DOHH2 (cell line): ENCODE measurements around the gene PACS2.

ENCODE experiments used
- H3F3A ChIP-seq: fragments of 200-600 bp; sonication (generic), shearing (Covaris generic); 2 replicates; pipeline ENCODE4 v1.6.0; 2016; ENCODE audit warnings: antibody characterized with exemption, mild to moderate bottlenecking; ENCODE audit not compliant: control insufficient read depth, insufficient read depth
- H3K27ac ChIP-seq: fragments of 200-600 bp; sonication (generic); 2 replicates; pipeline ENCODE4 v1.5.1; 2014; ENCODE audit warnings: low read depth, mild to moderate bottlenecking, low read length, moderate library complexity
- H3K27me3 ChIP-seq: fragments of 200-600 bp; sonication (generic); 2 replicates; pipeline ENCODE4 v1.6.1; 2014; ENCODE audit warnings: mild to moderate bottlenecking, low read length, mixed read lengths; ENCODE audit not compliant: control insufficient read depth
- H3K36me3 ChIP-seq: fragments of 200-600 bp; sonication (generic); 2 replicates; pipeline ENCODE4 v1.6.1; 2014; ENCODE audit warnings: mild to moderate bottlenecking, low read length, moderate library complexity, mixed read lengths; ENCODE audit not compliant: control insufficient read depth
- H3K4me1 ChIP-seq: fragments of 200-600 bp; sonication (generic); 2 replicates; pipeline ENCODE4 v1.6.1; 2014; ENCODE audit warnings: mild to moderate bottlenecking, low read length, mixed read lengths; ENCODE audit not compliant: control insufficient read depth
- H3K4me2 ChIP-seq: fragments of 200-600 bp; sonication (generic); 2 replicates; pipeline ENCODE4 v1.6.0; 2014; ENCODE audit warnings: mild to moderate bottlenecking, low read length, moderate library complexity
- H3K4me3 ChIP-seq: fragments of 200-600 bp; sonication (generic); 2 replicates; pipeline ENCODE4 v1.5.1; 2014; ENCODE audit warnings: mild to moderate bottlenecking, low read length, mixed read lengths
- H3K79me2 ChIP-seq: fragments of 200-600 bp; sonication (generic); 2 replicates; pipeline ENCODE4 v1.6.1; 2014; ENCODE audit warnings: mild to moderate bottlenecking, low read length, mixed read lengths; ENCODE audit not compliant: control insufficient read depth
- H3K9me2 ChIP-seq: fragments of 200-600 bp; sonication (generic); replicated peaks from 2 replicates; pipeline ENCODE4 v1.6.1; 2014; ENCODE audit warnings: mild to moderate bottlenecking, low read length, mixed read lengths; ENCODE audit not compliant: control insufficient read depth
- H3K9me3 ChIP-seq: fragments of 200-600 bp; sonication (generic); 2 replicates; pipeline ENCODE4 v1.6.1; 2014; ENCODE audit warnings: antibody characterized with exemption, low read length, mixed read lengths; ENCODE audit not compliant: control insufficient read depth, insufficient read depth
- H4K20me1 ChIP-seq: fragments of 200-600 bp; sonication (generic); 2 replicates; pipeline ENCODE4 v1.6.0; 2014; ENCODE audit warnings: low read depth, mild to moderate bottlenecking, antibody characterized with exemption, low read length, moderate library complexity; ENCODE audit not compliant: control insufficient read depth, insufficient read depth
- EZH2phosphoT487 ChIP-seq: fragments of 200-600 bp; sonication (generic); IDR thresholded peaks from 2 replicates; pipeline ENCODE4 v1.6.1; 2017; ENCODE audit warnings: borderline replicate concordance, mild to moderate bottlenecking, antibody characterized with exemption, low read length, moderate library complexity, mixed read lengths
- TF ChIP-seq, protein P1 (sequence below): fragments of 200-600 bp; sonication (generic); IDR thresholded peaks from one replicate; pipeline ENCODE4 v1.5.1; 2014; ENCODE audit warnings: antibody characterized with exemption, mild to moderate bottlenecking, low read depth, low read length; ENCODE audit not compliant: poor library complexity, severe bottlenecking

The PACS2 gene

DNA sequence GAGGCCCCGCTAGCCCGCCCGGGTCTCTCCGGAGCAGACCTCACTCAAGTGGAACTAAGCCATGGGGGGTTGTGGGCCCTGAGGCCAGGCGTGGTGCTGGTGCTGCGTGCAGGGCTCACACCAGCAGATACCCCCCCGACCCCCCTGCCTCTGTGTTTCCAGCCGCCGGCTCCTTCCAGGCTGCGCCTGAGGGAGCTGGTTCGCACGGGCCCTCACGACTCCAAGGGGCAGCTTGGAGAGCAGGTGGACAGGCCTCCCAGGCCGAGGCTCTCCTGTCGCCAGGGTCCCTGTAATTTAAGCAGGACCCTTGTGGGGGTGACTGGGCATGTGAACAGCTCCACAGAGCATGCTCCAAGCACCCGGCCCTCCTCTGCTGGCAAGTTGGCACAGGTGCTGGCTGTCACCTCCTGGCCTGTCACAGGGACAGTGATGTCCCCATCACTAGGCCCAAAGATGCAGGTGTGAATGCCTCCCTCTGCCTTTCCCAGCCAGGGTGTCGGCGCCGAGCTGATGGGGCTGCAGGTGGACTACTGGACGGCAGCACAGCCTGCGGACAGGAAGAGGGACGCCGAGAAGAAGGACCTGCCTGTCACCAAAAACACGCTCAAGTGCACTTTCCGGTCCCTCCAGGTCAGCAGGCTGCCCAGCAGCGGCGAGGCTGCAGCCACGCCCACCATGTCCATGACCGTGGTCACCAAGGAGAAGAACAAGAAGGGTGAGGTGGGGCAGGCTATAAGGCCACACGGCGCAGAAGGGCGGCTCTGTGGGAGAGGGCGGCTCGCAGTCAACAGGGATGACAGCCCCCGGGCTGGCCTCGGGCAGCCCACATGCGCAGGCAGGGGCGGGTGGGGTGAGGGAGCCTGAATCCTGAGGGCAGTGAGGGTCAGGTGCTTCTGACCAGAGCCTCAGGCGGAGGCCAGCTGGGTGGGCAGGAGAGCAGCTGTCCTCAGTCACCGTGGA, 77.9 kb downstream of the PACS2 start:
- H3K4me3 ChIP-seq, result no peak overlapping the region
- H3K27me3 ChIP-seq, result no peaks in the 10 kb centered on the region
- H3F3A ChIP-seq, result no peaks in the 10 kb centered on the region
- H3K4me2 ChIP-seq, result no peak overlapping the region
- no peaks in the 10 kb centered on the region for H3K9me2 ChIP-seq
- H3K9me3 ChIP-seq, result no peaks in the 10 kb centered on the region
- H3K27ac ChIP-seq, result no peak overlapping the region
- no peaks in the 10 kb centered on the region for H3K79me2 ChIP-seq
- no peaks in the 10 kb centered on the region for H3K36me3 ChIP-seq
- TF ChIP-seq, protein P1, sequence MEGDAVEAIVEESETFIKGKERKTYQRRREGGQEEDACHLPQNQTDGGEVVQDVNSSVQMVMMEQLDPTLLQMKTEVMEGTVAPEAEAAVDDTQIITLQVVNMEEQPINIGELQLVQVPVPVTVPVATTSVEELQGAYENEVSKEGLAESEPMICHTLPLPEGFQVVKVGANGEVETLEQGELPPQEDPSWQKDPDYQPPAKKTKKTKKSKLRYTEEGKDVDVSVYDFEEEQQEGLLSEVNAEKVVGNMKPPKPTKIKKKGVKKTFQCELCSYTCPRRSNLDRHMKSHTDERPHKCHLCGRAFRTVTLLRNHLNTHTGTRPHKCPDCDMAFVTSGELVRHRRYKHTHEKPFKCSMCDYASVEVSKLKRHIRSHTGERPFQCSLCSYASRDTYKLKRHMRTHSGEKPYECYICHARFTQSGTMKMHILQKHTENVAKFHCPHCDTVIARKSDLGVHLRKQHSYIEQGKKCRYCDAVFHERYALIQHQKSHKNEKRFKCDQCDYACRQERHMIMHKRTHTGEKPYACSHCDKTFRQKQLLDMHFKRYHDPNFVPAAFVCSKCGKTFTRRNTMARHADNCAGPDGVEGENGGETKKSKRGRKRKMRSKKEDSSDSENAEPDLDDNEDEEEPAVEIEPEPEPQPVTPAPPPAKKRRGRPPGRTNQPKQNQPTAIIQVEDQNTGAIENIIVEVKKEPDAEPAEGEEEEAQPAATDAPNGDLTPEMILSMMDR, result no peak
- TF ChIP-seq EZH2phosphoT487, result no peak
- H3K4me1 ChIP-seq, result peaks cover 11% of the 10 kb centered on the region
- H4K20me1 ChIP-seq, result no peaks in the 10 kb centered on the region

- TF ChIP-seq, protein P1, result no peak
- TF ChIP-seq EZH2phosphoT487, result no peak
- Histone ChIP-seq H3K27ac (no peak overlapping the region), H4K20me1 (no peaks in the 10 kb centered on the region), H3K4me2 (no peak overlapping the region), H3K27me3 (no peaks in the 10 kb centered on the region), H3K9me3 (no peaks in the 10 kb centered on the region), H3K9me2 (no peaks in the 10 kb centered on the region), H3K36me3 (no peaks in the 10 kb centered on the region), H3F3A (no peaks in the 10 kb centered on the region), H3K79me2 (no peaks in the 10 kb centered on the region), H3K4me1 (peaks cover 18% of the 10 kb centered on the region), H3K4me3 (no peak overlapping the region)
Observed at GRCh38 chr14:105393151-105393550, 78.6 kb downstream of the PACS2 start.

DNA sequence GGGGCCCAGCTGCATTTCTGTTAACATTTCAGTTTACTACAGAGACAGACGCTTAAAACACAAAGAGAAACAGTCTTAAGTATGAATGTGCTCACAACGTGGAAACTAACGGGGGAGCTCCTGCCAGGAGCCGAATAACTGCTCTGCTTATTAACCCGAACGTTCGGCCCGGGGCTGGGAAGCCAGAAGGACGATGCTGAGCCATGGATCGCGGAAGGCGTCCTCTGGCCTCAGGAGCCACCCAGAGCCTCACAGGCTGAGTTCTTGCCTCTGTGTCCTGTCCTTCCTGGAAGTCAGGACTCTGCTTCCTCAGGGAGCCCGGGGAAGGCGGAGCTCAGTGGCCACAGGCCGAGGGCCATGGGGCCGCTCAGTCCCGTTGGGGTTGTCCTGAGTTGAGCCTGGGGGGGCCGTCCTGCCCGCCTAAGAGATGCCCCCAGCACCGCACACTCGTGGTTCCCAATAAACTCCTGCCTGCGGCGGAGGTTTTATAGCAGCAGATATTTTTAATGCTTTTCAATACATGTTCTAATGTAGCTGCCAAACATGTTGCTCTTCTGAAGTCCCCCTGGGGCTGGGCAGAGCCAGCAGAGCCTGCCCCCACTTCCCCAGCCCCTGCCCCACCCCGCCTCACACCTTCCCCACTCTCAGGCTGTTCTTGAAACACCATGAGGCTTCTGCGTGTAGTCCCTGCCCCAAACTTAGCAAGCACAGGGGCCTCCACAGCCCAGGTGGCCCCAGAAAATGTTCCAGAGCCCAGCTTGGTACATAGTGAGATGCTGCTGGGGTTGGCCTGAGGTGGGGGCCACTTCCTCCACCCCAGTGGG, 80.4 kb downstream of the PACS2 start:
- Histone ChIP-seq H3K4me2 (no peak overlapping the region), H4K20me1 (no peaks in the 10 kb centered on the region), H3K4me1 (peaks cover 29% of the 10 kb centered on the region), H3K9me3 (no peaks in the 10 kb centered on the region), H3K79me2 (peaks cover 15% of the 10 kb centered on the region), H3K27me3 (no peaks in the 10 kb centered on the region), H3K9me2 (no peaks in the 10 kb centered on the region), H3K27ac (no peak overlapping the region), H3K4me3 (no peak overlapping the region), H3K36me3 (peaks cover 13% of the 10 kb centered on the region), H3F3A (no peaks in the 10 kb centered on the region)
- TF ChIP-seq EZH2phosphoT487, result no peak
- TF ChIP-seq, protein P1, result no peak
